GM18519 (cell line): ENCODE data around the gene SMG6.
"Not testable (repeated sequence)": the region's sequence is repeated elsewhere in the genome, so short reads cannot be mapped to it uniquely, and the experiment has no call there.

Source experiments
- ATAC-seq: cut with Tn5 transposase; IDR thresholded peaks from one replicate; pipeline ENCODE4 v1.9.1; 2021; ENCODE audit warnings: mild to moderate bottlenecking, moderate library complexity; ENCODE audit not compliant: unreplicated experiment, low FRiP score

The SMG6 gene

DNA sequence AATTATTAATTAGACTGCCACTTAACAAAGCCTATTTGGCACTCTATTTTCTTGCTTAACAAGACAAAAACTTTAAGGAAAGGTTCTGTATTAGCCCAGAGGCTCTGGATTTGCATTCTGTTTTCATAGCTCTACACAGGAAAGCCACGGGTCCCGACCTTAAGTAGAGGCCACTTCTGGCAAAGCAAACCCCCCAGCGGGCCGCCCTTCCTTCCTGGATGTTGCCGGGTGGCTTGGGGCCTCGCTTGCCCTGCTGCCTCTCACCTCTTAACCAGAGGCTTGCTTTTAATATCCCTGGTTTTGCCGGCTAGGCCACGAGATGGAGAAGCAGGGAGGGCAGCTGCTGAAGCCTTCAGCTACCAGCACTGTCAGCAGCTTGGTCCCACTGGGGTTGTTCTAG is 282.9 kb downstream of the SMG6 start:
- ATAC-seq, result no peak

DNA sequence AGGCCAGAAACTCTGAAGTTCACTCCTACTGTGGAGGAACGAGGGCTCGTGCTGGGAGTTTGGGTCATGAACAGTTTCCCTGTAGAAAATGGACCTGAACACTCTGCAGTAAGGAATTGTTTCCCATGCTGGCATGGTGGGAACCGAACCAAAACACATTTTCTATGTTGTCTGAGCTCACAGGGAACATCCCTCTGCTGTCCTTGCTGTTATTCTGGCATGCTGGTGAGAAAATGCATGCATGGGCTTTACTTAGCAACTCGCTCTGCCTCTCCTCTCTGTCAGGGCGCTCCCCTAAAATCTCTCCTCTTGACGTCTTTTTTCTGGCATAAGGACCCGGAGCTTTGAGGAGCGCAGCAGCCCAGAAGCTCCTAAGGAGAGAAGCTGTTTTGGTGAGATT is 283.9 kb downstream of the SMG6 start:
- no peak for ATAC-seq

- ATAC-seq, result no peak
Observed at GRCh38 chr17:2018716-2019510, 284.7 kb downstream of the SMG6 start.

- ATAC-seq, result no peak
Observed at GRCh38 chr17:2017274-2017941, 286.2 kb downstream of the SMG6 start.

DNA sequence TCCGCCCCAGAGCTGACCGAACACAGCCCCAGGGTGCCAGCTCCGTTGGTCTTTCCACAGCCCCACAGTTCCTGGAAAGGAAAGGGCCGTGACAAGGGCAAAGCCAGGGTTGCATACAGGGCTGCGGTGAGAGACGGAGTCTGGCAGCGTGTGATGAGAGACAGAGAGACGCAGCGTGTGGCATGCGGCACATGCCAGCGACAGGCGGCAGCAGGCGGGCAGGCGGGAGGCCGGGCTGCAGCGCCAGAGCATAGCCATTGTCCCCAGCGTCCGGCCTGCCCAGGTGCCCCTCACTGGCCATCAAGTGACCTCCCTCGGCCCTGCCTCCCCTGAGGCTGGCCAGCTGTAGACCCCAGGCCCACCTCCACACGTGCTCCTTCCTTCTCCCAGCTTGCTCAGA is 287.1 kb downstream of the SMG6 start:
- ATAC-seq, result no peak

DNA sequence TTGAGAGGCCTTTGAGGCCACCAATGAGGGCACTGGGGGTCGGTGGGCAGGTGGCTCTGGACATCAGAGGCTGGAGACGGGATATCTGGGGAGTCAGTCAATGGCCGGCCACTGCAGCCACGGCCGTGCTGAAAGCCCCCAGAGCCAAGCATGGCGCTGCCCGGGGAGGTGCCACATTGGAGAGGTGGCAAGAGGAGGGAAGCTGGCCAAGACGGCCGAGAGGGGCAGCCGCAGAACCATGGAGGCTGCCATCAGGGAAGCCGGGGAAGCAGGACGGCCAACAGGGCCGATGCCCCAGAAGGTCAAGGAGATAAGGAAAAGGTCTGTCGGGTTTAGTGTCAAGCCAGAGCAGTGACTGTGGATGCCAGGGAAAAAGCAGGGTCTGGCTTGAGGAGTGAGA is 288.3 kb downstream of the SMG6 start:
- ATAC-seq, result no peak

GRCh38 chr17:2013994-2014317 is 289.6 kb downstream of the SMG6 start:
- no peak for ATAC-seq

DNA sequence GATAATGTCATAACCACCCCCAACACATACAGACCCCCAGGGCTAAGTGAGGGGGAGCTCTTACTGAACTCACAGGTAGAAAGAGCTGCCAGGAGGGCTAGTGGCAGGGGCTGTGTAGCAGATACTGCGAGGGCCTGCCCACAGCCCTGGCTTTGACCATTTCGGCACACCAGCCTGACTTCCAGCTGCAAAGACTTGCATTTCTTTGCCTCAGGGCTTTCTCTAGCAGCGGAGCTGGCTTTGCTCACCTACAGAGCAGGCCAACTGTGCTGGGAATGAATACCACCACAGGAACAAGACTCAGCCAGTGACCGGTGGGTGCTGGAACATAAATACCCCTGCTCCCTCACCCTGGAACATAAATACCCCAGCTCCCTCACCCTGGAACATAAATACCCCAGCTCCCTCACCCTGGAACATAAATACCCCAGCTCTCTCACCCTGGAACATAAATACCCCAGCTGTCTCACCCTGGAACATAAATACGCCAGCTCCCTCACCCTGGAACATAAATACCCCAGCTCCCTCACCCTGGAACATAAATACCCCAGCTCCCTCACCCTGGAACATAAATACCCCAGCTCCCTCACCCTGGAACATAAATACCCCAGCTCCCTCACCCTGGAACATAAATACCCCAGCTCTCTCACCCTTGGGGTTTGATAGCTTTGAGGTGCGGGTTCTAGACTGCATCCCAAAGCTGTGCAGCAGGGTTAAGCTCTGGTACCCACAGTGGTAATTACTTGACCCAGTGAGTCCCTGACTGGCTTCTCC is 290.2 kb downstream of the SMG6 start:
- ATAC-seq, result not testable (repeated sequence)

GRCh38 chr17:2012499-2012898 is 291.1 kb downstream of the SMG6 start:
- ATAC-seq, result no peak

- no peak for ATAC-seq
Observed at GRCh38 chr17:2011411-2012371, 291.9 kb downstream of the SMG6 start.
